Thyroid gland (tissue), 4 donors: ENCODE data around the gene SPNS2. TPM values are rescaled to one million over a fixed set of nuclear protein-coding genes. Genes with fewer than 3 reads are reported as not detected.

Experiments
- DNase-seq, 2 donors: peaks; one replicate each; pipeline ENCODE4 v3.0.0-alpha.2; 2019
- H3K27ac ChIP-seq, 3 donors: fragments of 200-600 bp; sonication (generic); 1 replicate in 2 of 3; 2 replicates in 1 of 3; pipeline ENCODE4 v1.5.1; 2016 to 2019; ENCODE audit warnings: mild to moderate bottlenecking in 1 of 3, moderate library complexity in 1 of 3
- H3K27me3 ChIP-seq: fragments of 200-600 bp; sonication (generic); one replicate; pipeline ENCODE4 v1.5.1; 2019
- H3K36me3 ChIP-seq, 2 donors: fragments of 200-600 bp; sonication (generic); one replicate each; pipeline ENCODE4 v1.5.1; 2016 to 2019
- H3K4me1 ChIP-seq, 2 donors: fragments of 200-600 bp; sonication (generic); one replicate each; pipeline ENCODE4 v1.5.1; 2017 to 2019
- H3K4me3 ChIP-seq, 3 donors: fragments of 200-600 bp; sonication (generic); replicated peaks in 1 of 3; 1 replicate in 2 of 3; 2 replicates in 1 of 3; pipeline ENCODE4 v1.5.1; 2016; ENCODE audit warnings: mild to moderate bottlenecking in 1 of 3
- H3K9me3 ChIP-seq: fragments of 200-600 bp; sonication (generic); one replicate; pipeline ENCODE4 v1.5.1; 2017
- CTCF ChIP-seq, 6 experiments: fragments of 200-600 bp in 3 of 6; fragments of 450-650 bp in 3 of 6; sonication (generic) in 3 of 6; IDR thresholded peaks; one replicate each; pipeline ENCODE4 v1.5.1; 2016 to 2019; ENCODE audit warnings: antibody characterized with exemption in 6 of 6, mild to moderate bottlenecking in 2 of 6, inconsistent platforms in 1 of 6, moderate library complexity in 1 of 6
- POLR2A ChIP-seq, 2 donors: fragments of 450-650 bp; IDR thresholded peaks; one replicate each; pipeline ENCODE4 v1.6.1; 2017; ENCODE audit warnings: antibody characterized with exemption in 2 of 2, mild to moderate bottlenecking in 2 of 2, moderate library complexity in 1 of 2
- WGBS, 2 donors: methylation state at CpG; one replicate each; pipeline ENCODE4 v1.1.5; 2017; 5-methylcytosine and 5-hydroxymethylcytosine counted together
- intact Hi-C: fragments of 100-400 bp; cut with DNase I; formaldehyde crosslinking; loops from one replicate; pipeline ENCODE4 v1.15.1; 2023
- total RNA-seq, 4 donors: library from RNA; depleted of rRNA; stranded (reverse); fragments of >200 nt; gene quantifications; one replicate each; pipeline ENCODE4 v1.2.3, GENCODE V29; 2016

SPNS2 gene
- total RNA-seq, 4 donors from 2014 or later: 5.6 to 16.3 (median 8.1) TPM

DNA sequence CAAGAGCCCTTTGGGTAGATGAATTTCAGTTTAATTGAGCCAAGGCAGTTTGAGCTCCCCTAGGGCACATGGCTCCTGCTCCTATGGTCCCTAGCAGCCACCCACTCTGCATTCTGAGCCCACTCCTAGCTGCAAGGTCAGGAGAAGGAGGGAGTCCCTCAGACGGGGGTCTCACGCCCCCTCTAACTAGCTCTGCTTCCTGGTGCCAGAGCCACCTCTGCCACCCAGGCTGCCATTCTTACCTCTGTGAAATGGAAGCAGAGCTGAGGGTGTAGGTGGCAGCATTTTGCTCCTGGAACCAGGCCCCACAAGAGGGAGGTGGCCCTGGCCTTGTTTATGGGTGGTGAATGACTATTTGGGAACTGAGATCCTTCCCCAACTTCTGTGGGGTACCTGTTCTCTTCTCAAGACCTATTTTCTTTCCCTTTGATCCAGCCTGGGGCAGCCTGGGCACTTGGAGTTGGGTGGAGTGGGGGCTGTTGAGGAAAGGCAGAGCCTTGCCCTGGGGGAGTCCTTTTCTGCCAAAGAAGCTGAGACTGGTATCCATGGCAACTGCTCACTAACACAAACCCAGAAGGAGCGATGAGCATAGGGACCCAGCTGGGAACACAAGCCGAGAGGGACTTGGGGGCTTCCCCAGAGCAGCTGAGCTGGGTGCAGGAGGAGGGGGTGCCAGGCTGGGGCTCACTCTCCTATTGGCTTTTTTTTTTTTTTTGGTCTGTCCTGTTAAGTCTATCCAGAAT, 4.8 kb downstream of the SPNS2 start:
- H3K4me1 ChIP-seq: peaks cover 17 to 54% of the 10 kb centered on the region in 2 donors
- no peak for TF ChIP-seq CTCF (IDR thresholded peaks at IDR 0.05)
- TF ChIP-seq POLR2A (IDR thresholded peaks at IDR 0.05): no peak

GRCh38 chr17:4504188-4504587, 5.5 kb downstream of the SPNS2 start:
- intact Hi-C loops: no loop called here
- Histone ChIP-seq H3K27me3 (no peaks in the 10 kb centered on the region), H3K4me3 (no peak overlapping the region), H3K4me1 (peaks cover 16 to 58% of the 10 kb centered on the region in 2 donors), H3K9me3 (no peaks in the 10 kb centered on the region), H3K27ac (peak overlapping the region in 1 of 3 donors; percentile 10), H3K36me3 (no peaks in the 10 kb centered on the region)
- TF ChIP-seq CTCF (IDR thresholded peaks at IDR 0.05) (no peak), POLR2A (IDR thresholded peaks at IDR 0.05) (no peak)
- no peak for DNase-seq
- WGBS, 2 donors: 87% methylated on average over 5 of the region's 5 CpGs; no CpG with 5 or more reads in 1 of the 2 donors

More for the DNA sequence above, 4.8 kb downstream of the SPNS2 start:
- no peak for DNase-seq
- H3K4me3 ChIP-seq: no peak overlapping the region
- H3K9me3 ChIP-seq: no peaks in the 10 kb centered on the region
- no peak overlapping the region for H3K27ac ChIP-seq
- no peaks in the 10 kb centered on the region for H3K27me3 ChIP-seq
- H3K36me3 ChIP-seq: no peaks in the 10 kb centered on the region
- WGBS, 2 donors: 73 to 94% methylated on average over 4 of the region's 4 CpGs
- intact Hi-C loops: no loop called here

GRCh38 chr17:4505187-4505586, 6.5 kb downstream of the SPNS2 start:
- no peak overlapping the region for H3K4me3 ChIP-seq
- intact Hi-C loops: no loop called here
- peak overlapping the region in 1 of 3 donors; percentile 10 for H3K27ac ChIP-seq
- no peaks in the 10 kb centered on the region for H3K27me3 ChIP-seq
- no peak for DNase-seq
- no peaks in the 10 kb centered on the region for H3K36me3 ChIP-seq
- no peaks in the 10 kb centered on the region for H3K9me3 ChIP-seq
- H3K4me1 ChIP-seq: peaks cover 7 to 58% of the 10 kb centered on the region in 2 donors
- no peak for TF ChIP-seq CTCF (IDR thresholded peaks at IDR 0.05)
- TF ChIP-seq POLR2A (IDR thresholded peaks at IDR 0.05): no peak
- WGBS, 2 donors: 84 to 93% methylated on average over 4 to 5 of the region's 5 CpGs

DNA sequence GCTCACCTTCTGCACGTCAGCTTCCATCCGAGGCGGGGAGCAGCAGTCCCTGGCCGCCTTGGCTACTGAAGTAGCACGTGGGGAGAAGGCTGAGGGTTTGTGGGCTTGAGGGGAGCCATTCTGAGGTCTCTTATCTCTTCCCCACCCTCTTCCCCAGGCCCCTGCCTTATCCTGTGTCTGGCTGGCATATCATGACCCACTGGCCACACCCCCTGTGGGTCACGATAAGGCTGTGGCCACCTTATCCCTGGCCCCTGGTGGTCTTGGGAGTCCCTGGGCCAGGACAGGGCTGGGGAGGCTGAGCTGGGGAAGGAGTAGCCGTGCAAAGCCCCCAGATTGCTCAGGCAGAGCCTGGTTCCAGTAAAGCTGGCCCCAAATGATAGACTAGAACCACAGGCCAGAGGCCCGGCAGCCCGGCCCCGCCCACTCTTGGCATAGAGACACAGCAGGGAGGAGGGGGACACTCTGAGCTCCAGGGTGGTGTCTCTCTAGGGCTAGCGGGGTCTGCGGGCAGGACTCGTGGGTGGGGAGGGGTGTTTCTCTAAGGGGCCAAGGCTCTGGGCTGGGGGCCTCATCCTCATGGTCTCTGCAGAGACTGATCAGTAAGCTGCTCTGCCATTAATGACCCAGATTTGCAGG, 7.6 kb downstream of the SPNS2 start:
- H3K4me1 ChIP-seq: peaks cover 7 to 59% of the 10 kb centered on the region in 2 donors

More for the DNA sequence above, 7.6 kb downstream of the SPNS2 start:
- no peaks in the 10 kb centered on the region for H3K9me3 ChIP-seq
- TF ChIP-seq POLR2A (IDR thresholded peaks at IDR 0.05): no peak
- TF ChIP-seq CTCF (IDR thresholded peaks at IDR 0.05): no peak
- WGBS, 2 donors: 78 to 83% methylated on average over 7 of the region's 13 CpGs
- no peak for DNase-seq
- H3K4me3 ChIP-seq: no peak overlapping the region
- intact Hi-C loops: no loop called here
- H3K27me3 ChIP-seq: no peaks in the 10 kb centered on the region
- H3K36me3 ChIP-seq: no peaks in the 10 kb centered on the region
- H3K27ac ChIP-seq: peak overlapping the region in 1 of 3 donors; percentile 28
